ENCODE measurements around the gene RASSF8. TPM values are rescaled to one million over a fixed set of nuclear protein-coding genes. Genes with fewer than 3 reads are reported as not detected.

Gene RASSF8
- total RNA-seq, 1 donor from 2014 or later, result 39.5 TPM

- FAIRE-seq, result no peak
- Histone ChIP-seq H3K36me3 (ENCODE audit: insufficient read depth, low read length) (no peaks in the 10 kb centered on the region), H3K27ac (ENCODE audit: low read depth, low read length) (no peak overlapping the region), H3K9ac (ENCODE audit: low read length) (peak overlapping the region; percentile 84), H3K27me3 (ENCODE audit: insufficient read depth, low read length) (peaks cover 5% of the 10 kb centered on the region), H3K4me2 (ENCODE audit: low read length) (peak overlapping the region; percentile 95), H3K4me3 (ENCODE audit: insufficient read depth, low read depth, low read length) (no peak overlapping the region), H2AFZ (ENCODE audit: low read depth, low read length) (no peak overlapping the region), H3K79me2 (ENCODE audit: insufficient read depth, low read length) (peaks cover 38% of the 10 kb centered on the region), H3K4me1 (ENCODE audit: insufficient read depth, low read length) (peaks cover 25% of the 10 kb centered on the region), H4K20me1 (ENCODE audit: insufficient read depth, low read length) (no peaks in the 10 kb centered on the region), H3K9me3 (ENCODE audit: insufficient read depth, low read depth, low read length) (no peaks in the 10 kb centered on the region)
- Mint-ChIP-seq H3K4me3 (ENCODE audit: unreplicated experiment) (no peak overlapping the region), H3K27ac (ENCODE audit: unreplicated experiment) (no peak overlapping the region), H3K9me3 (ENCODE audit: unreplicated experiment) (no peaks in the 10 kb centered on the region), H3K4me1 (ENCODE audit: low read depth, unreplicated experiment) (peaks cover 4% of the 10 kb centered on the region), H3K36me3 (ENCODE audit: low read depth, unreplicated experiment) (no peaks in the 10 kb centered on the region), H3K27me3 (ENCODE audit: low read depth, unreplicated experiment) (peaks cover 19% of the 10 kb centered on the region)
- TF ChIP-seq CTCF (IDR thresholded peaks at IDR 0.05; ENCODE audit: insufficient read depth, low read depth, low read length), result no peak
- no peak for TF ChIP-seq EZH2 (IDR thresholded peaks at IDR 0.05; ENCODE audit: insufficient read depth, low read length)
- peak; percentile 47 for DNase-seq (ENCODE audit: low read depth)
Measured at GRCh38 chr12:26120561-26121274, 162.2 kb downstream of the RASSF8 start.

GRCh38 chr12:26121323-26122060 lies 163.0 kb downstream of the RASSF8 start:
- no peaks in the 10 kb centered on the region for H3K36me3 Mint-ChIP-seq (ENCODE audit: low read depth, unreplicated experiment)
- no peak for FAIRE-seq
- peak overlapping the region; percentile 84 for H3K9ac ChIP-seq (ENCODE audit: low read length)
- H3K36me3 ChIP-seq (ENCODE audit: insufficient read depth, low read length), result no peaks in the 10 kb centered on the region
- H3K27me3 ChIP-seq (ENCODE audit: insufficient read depth, low read length), result peaks cover 5% of the 10 kb centered on the region
- peaks cover 25% of the 10 kb centered on the region for H3K4me1 ChIP-seq (ENCODE audit: insufficient read depth, low read length)
- peak overlapping the region; percentile 62 for H3K4me3 ChIP-seq (ENCODE audit: insufficient read depth, low read depth, low read length)
- H4K20me1 ChIP-seq (ENCODE audit: insufficient read depth, low read length), result no peaks in the 10 kb centered on the region
- peak overlapping the region; percentile 95 for H3K4me2 ChIP-seq (ENCODE audit: low read length)
- H3K27ac Mint-ChIP-seq (ENCODE audit: unreplicated experiment), result no peak overlapping the region
- no peaks in the 10 kb centered on the region for H3K9me3 Mint-ChIP-seq (ENCODE audit: unreplicated experiment)
- H3K27me3 Mint-ChIP-seq (ENCODE audit: low read depth, unreplicated experiment), result peaks cover 19% of the 10 kb centered on the region
- DNase-seq (ENCODE audit: low read depth), result no peak
- no peak overlapping the region for H3K27ac ChIP-seq (ENCODE audit: low read depth, low read length)
- H3K4me1 Mint-ChIP-seq (ENCODE audit: low read depth, unreplicated experiment), result peaks cover 4% of the 10 kb centered on the region
- TF ChIP-seq EZH2 (IDR thresholded peaks at IDR 0.05; ENCODE audit: insufficient read depth, low read length), result no peak
- no peak for TF ChIP-seq CTCF (IDR thresholded peaks at IDR 0.05; ENCODE audit: insufficient read depth, low read depth, low read length)
- peak overlapping the region; percentile 28 for H2AFZ ChIP-seq (ENCODE audit: low read depth, low read length)
- H3K79me2 ChIP-seq (ENCODE audit: insufficient read depth, low read length), result peaks cover 38% of the 10 kb centered on the region
- H3K9me3 ChIP-seq (ENCODE audit: insufficient read depth, low read depth, low read length), result no peaks in the 10 kb centered on the region
- H3K4me3 Mint-ChIP-seq (ENCODE audit: unreplicated experiment), result peak overlapping the region; percentile 81
